Ureter (tissue), 1 donor: ENCODE data around the gene SLC22A17. TPM values are rescaled to one million over a fixed set of nuclear protein-coding genes. Genes with fewer than 3 reads are reported as not detected.

Experiments used
- DNase-seq: peaks from one replicate; pipeline ENCODE4 v3.0.0-alpha.2; 2020; ENCODE audit warnings: low spot score
- total RNA-seq: library from RNA; stranded (reverse); gene quantifications from one replicate; pipeline ENCODE4 v1.2.4, GENCODE V29; 2023
- donor health status: DM: yes; HTN: yes; CAD: no.

Gene SLC22A17
- total RNA-seq, 1 donor from 2014 or later, result 35.3 TPM

GRCh38 chr14:23381871-23382270 lies 29.2 kb upstream of the SLC22A17 start:
- no peak for DNase-seq

- no peak for DNase-seq
Measured at GRCh38 chr14:23380976-23381375, 28.3 kb upstream of the SLC22A17 start.

GRCh38 chr14:23380197-23380914 lies 27.7 kb upstream of the SLC22A17 start:
- no peak for DNase-seq

- peak; percentile 78 for DNase-seq
Measured at GRCh38 chr14:23379366-23380196, 26.9 kb upstream of the SLC22A17 start.

- DNase-seq, result no peak
Measured at GRCh38 chr14:23378612-23379220, 26.0 kb upstream of the SLC22A17 start.

- DNase-seq, result no peak
Measured at GRCh38 chr14:23377573-23378563, 25.2 kb upstream of the SLC22A17 start.

- no peak for DNase-seq
Measured at GRCh38 chr14:23377198-23377550, 24.5 kb upstream of the SLC22A17 start.

GRCh38 chr14:23376482-23377197 lies 24.0 kb upstream of the SLC22A17 start, which contains the start of gene CMTM5:
Gene CMTM5 (plus strand): TSS chr14:23377046. CDS start chr14:23377252, 206 bp downstream.
- DNase-seq, result no peak

- no peak for DNase-seq
Measured at GRCh38 chr14:23375527-23376251, 23.0 kb upstream of the SLC22A17 start.

GRCh38 chr14:23373041-23373440 lies 20.4 kb upstream of the SLC22A17 start:
- DNase-seq, result no peak

- DNase-seq, result no peak
Measured at GRCh38 chr14:23372509-23372908, 19.8 kb upstream of the SLC22A17 start, which contains the start of gene IL25. Gene IL25 (plus strand): TSS chr14:23372809.

GRCh38 chr14:23371865-23372264 lies 19.2 kb upstream of the SLC22A17 start:
- DNase-seq, result no peak

- no peak for DNase-seq
Measured at GRCh38 chr14:23370221-23370620, 17.5 kb upstream of the SLC22A17 start.

- DNase-seq, result peak; percentile 74
Measured at GRCh38 chr14:23366426-23366921, 13.8 kb upstream of the SLC22A17 start.

- peak; percentile 82 for DNase-seq
Measured at GRCh38 chr14:23365732-23366425, 13.2 kb upstream of the SLC22A17 start.

- peak; percentile 70 for DNase-seq
Measured at GRCh38 chr14:23365036-23365731, 12.5 kb upstream of the SLC22A17 start, which contains the start of gene EFS. Gene EFS (minus strand): TSS chr14:23365172. CDS start chr14:23365025, 147 bp downstream.

GRCh38 chr14:23364164-23365035 lies 11.7 kb upstream of the SLC22A17 start:
- DNase-seq, result peak; percentile 63
